ENCODE results near the gene KRTAP5-1. TPM values are rescaled to one million over a fixed set of nuclear protein-coding genes. Genes with fewer than 3 reads are reported as not detected.
"Not testable (repeated sequence)": the region's sequence is repeated elsewhere in the genome, so short reads cannot be mapped to it uniquely, and the experiment has no call there.

KRTAP5-1 gene
- total RNA-seq, 2 experiments from 2014 or later, result not detected

GRCh38 chr11:1581976-1582375 is 3.1 kb downstream of the KRTAP5-1 start:
- no peak overlapping the region for H3K27ac Mint-ChIP-seq
- no peak overlapping the region for H3K4me3 Mint-ChIP-seq
- no peak for DNase-seq
- H3K4me1 Mint-ChIP-seq, result peaks cover 3% of the 10 kb centered on the region
- H3K9me3 Mint-ChIP-seq (ENCODE audit: low read depth), result peaks cover 6% of the 10 kb centered on the region
- intact Hi-C loops (cut with DNase I, micrococcal nuclease), result no loop called here
- CTCF ChIA-PET, result interaction anchor here (0.8 kb wide), 3 partner anchors 12 to 138 kb away, joined by 3 read pairs; no protein-coding TSS in a partner anchor
- peaks cover 2% of the 10 kb centered on the region for H3K27me3 Mint-ChIP-seq
- H3K36me3 Mint-ChIP-seq (ENCODE audit: low read depth), result no peaks in the 10 kb centered on the region
- ATAC-seq, result no peak
- POLR2A ChIA-PET, result no interaction called here

- Mint-ChIP-seq H3K9me3 (ENCODE audit: low read depth) (peaks cover 6% of the 10 kb centered on the region), H3K36me3 (ENCODE audit: low read depth) (no peaks in the 10 kb centered on the region), H3K4me1 (peaks cover 5% of the 10 kb centered on the region), H3K27me3 (peaks cover 2% of the 10 kb centered on the region), H3K4me3 (no peak overlapping the region), H3K27ac (no peak overlapping the region)
- ChIA-PET CTCF (interaction anchor here (0.9 to 3.2 kb wide), 3 partner anchors 13 to 30 kb away, joined by 3 to 31 read pairs (median 5); no protein-coding TSS in a partner anchor), POLR2A (no interaction called here)
- intact Hi-C loops (cut with DNase I, micrococcal nuclease), result loop anchor here in 1 of 2 experiments (10.0 kb wide), 1 partner anchor 312 kb away; no protein-coding TSS in a partner anchor
- no peak for DNase-seq
- no peak for ATAC-seq
Observed at GRCh38 chr11:1576825-1577224, 8.3 kb downstream of the KRTAP5-1 start.

GRCh38 chr11:1575756-1576155 is 9.3 kb downstream of the KRTAP5-1 start:
- H3K4me1 Mint-ChIP-seq; H3K9me3 Mint-ChIP-seq (ENCODE audit: low read depth); H3K27me3 Mint-ChIP-seq; DNase-seq; H3K4me3 Mint-ChIP-seq; H3K36me3 Mint-ChIP-seq (ENCODE audit: low read depth); POLR2A ChIA-PET; ATAC-seq; H3K27ac Mint-ChIP-seq: not testable (repeated sequence)
- CTCF ChIA-PET, result interaction anchor here (1.0 to 3.9 kb wide), 10 partner anchors 14 to 64 kb away, joined by 3 to 46 read pairs (median 4); no protein-coding TSS in a partner anchor
- intact Hi-C loops (cut with DNase I, micrococcal nuclease), result loop anchor here in 1 of 2 experiments (2.0 to 10.0 kb wide), 2 partner anchors 311 to 373 kb away; no protein-coding TSS in a partner anchor

GRCh38 chr11:1574933-1575242 is 10.2 kb downstream of the KRTAP5-1 start:
- Mint-ChIP-seq H3K36me3 (ENCODE audit: low read depth) (no peaks in the 10 kb centered on the region), H3K27me3 (peaks cover 2% of the 10 kb centered on the region), H3K4me1 (peaks cover 9% of the 10 kb centered on the region), H3K4me3 (no peak overlapping the region), H3K9me3 (ENCODE audit: low read depth) (peaks cover 6% of the 10 kb centered on the region), H3K27ac (no peak overlapping the region)
- no peak for DNase-seq
- intact Hi-C loops (cut with DNase I, micrococcal nuclease), result loop anchor here (1.0 to 10.0 kb wide), 13 partner anchors 28 to 648 kb away; partner anchors contain the start of genes AP2A2 (in 1 of the 2) and LSP1 (in 1 of the 2)
- ATAC-seq, result no peak
- ChIA-PET CTCF (interaction anchor here (0.5 to 3.9 kb wide), 37 partner anchors 10 to 350 kb away, joined by 3 to 46 read pairs (median 4); partner anchors contain the start of genes BRSK2, KRTAP5-1 and KRTAP5-2), POLR2A (no interaction called here)

- intact Hi-C loops (cut with DNase I, micrococcal nuclease), result loop anchor here (1.0 to 10.0 kb wide), 13 partner anchors 27 to 647 kb away; partner anchors contain the start of genes AP2A2 (in 1 of the 2) and LSP1 (in 1 of the 2)
- ChIA-PET CTCF (interaction anchor here (0.6 to 3.9 kb wide), 37 partner anchors 9 to 349 kb away, joined by 3 to 46 read pairs (median 4); partner anchors contain the start of genes BRSK2, KRTAP5-1 and KRTAP5-2), POLR2A (no interaction called here)
Observed at GRCh38 chr11:1574238-1574932, 10.7 kb downstream of the KRTAP5-1 start.

GRCh38 chr11:1573903-1574237 is 11.2 kb downstream of the KRTAP5-1 start:
- CTCF ChIA-PET, result interaction anchor here (0.6 to 3.9 kb wide), 8 partner anchors 9 to 311 kb away, joined by 3 to 46 read pairs (median 5); no protein-coding TSS in a partner anchor
- peaks cover 2% of the 10 kb centered on the region for H3K27me3 Mint-ChIP-seq
- no peak overlapping the region for H3K27ac Mint-ChIP-seq

More at GRCh38 chr11:1574238-1574932, 10.7 kb downstream of the KRTAP5-1 start:
- peaks cover 2% of the 10 kb centered on the region for H3K27me3 Mint-ChIP-seq
- peak; percentile 57 for ATAC-seq
- no peak overlapping the region for H3K4me3 Mint-ChIP-seq
- DNase-seq, result peak; percentile 74
- peaks cover 6% of the 10 kb centered on the region for H3K9me3 Mint-ChIP-seq (ENCODE audit: low read depth)
- H3K4me1 Mint-ChIP-seq, result peaks cover 9% of the 10 kb centered on the region
- no peak overlapping the region for H3K27ac Mint-ChIP-seq
- H3K36me3 Mint-ChIP-seq (ENCODE audit: low read depth), result no peaks in the 10 kb centered on the region

GRCh38 chr11:1573077-1573902 is 11.8 kb downstream of the KRTAP5-1 start:
- H3K9me3 Mint-ChIP-seq (ENCODE audit: low read depth), result peaks cover 3% of the 10 kb centered on the region
- peaks cover 9% of the 10 kb centered on the region for H3K4me1 Mint-ChIP-seq
- peaks cover 2% of the 10 kb centered on the region for H3K27me3 Mint-ChIP-seq
- ChIA-PET POLR2A (no interaction called here), CTCF (interaction anchor here (0.6 to 3.9 kb wide), 7 partner anchors 8 to 61 kb away, joined by 3 to 46 read pairs (median 7); no protein-coding TSS in a partner anchor)
- H3K27ac Mint-ChIP-seq, result no peak overlapping the region
- peak overlapping the region; percentile 51 for H3K4me3 Mint-ChIP-seq
- intact Hi-C loops (cut with DNase I, micrococcal nuclease), result loop anchor here (2.0 to 10.0 kb wide), 7 partner anchors 36 to 826 kb away; partner anchors contain the start of genes AP2A2 (in 1 of the 2), LSP1 (in 1 of the 2) and TALDO1 (in 1 of the 2)
- no peaks in the 10 kb centered on the region for H3K36me3 Mint-ChIP-seq (ENCODE audit: low read depth)
- ATAC-seq (peak; percentile 19), DNase-seq (peak; percentile 58)

More at GRCh38 chr11:1573903-1574237, 11.2 kb downstream of the KRTAP5-1 start:
- DNase-seq (no peak), ATAC-seq (no peak)
- POLR2A ChIA-PET, result no interaction called here
- Mint-ChIP-seq H3K9me3 (ENCODE audit: low read depth) (peaks cover 6% of the 10 kb centered on the region), H3K4me1 (peaks cover 9% of the 10 kb centered on the region), H3K36me3 (ENCODE audit: low read depth) (no peaks in the 10 kb centered on the region), H3K4me3 (peak overlapping the region; percentile 51)
- intact Hi-C loops (cut with DNase I, micrococcal nuclease), result loop anchor here (1.0 to 10.0 kb wide), 14 partner anchors 27 to 827 kb away; partner anchors contain the start of genes AP2A2 (in 1 of the 2), LSP1 (in 1 of the 2) and TALDO1 (in 1 of the 2)

- no peaks in the 10 kb centered on the region for H3K36me3 Mint-ChIP-seq (ENCODE audit: low read depth)
- H3K9me3 Mint-ChIP-seq (ENCODE audit: low read depth), result no peaks in the 10 kb centered on the region
- ATAC-seq, result peak; percentile 64
- POLR2A ChIA-PET, result no interaction called here
- H3K27me3 Mint-ChIP-seq, result peaks cover 2% of the 10 kb centered on the region
- peak; percentile 96 for DNase-seq
- intact Hi-C loops (cut with DNase I, micrococcal nuclease), result loop anchor here (1.0 to 10.0 kb wide), 12 partner anchors 35 to 826 kb away; partner anchors contain the start of genes AP2A2 (in 1 of the 2), BRSK2 (in 1 of the 2), LSP1 (in 1 of the 2) and POLR2L (in 1 of the 2)
- no peak within 1 kb of the TSS for H3K27ac Mint-ChIP-seq
- CTCF ChIA-PET, result interaction anchor here (3.9 kb wide), 1 partner anchor 26 kb away, joined by 46 read pairs; no protein-coding TSS in a partner anchor
- H3K4me1 Mint-ChIP-seq, result peaks cover 9% of the 10 kb centered on the region
- H3K4me3 Mint-ChIP-seq, result peak within 1 kb of the TSS; percentile 51
Observed at GRCh38 chr11:1572197-1573076, 12.6 kb downstream of the KRTAP5-1 start, which contains the start of gene DUSP8. TSS of gene DUSP8 (minus strand) at chr11:1572271. CDS start at chr11:1565826, 6,445 bp downstream.

- Mint-ChIP-seq H3K27me3 (peaks cover 2% of the 10 kb centered on the region), H3K4me3 (no peak overlapping the region), H3K27ac (no peak overlapping the region), H3K9me3 (ENCODE audit: low read depth) (no peaks in the 10 kb centered on the region), H3K4me1 (peaks cover 9% of the 10 kb centered on the region), H3K36me3 (ENCODE audit: low read depth) (no peaks in the 10 kb centered on the region)
- intact Hi-C loops (cut with DNase I, micrococcal nuclease), result loop anchor here (1.0 to 10.0 kb wide), 12 partner anchors 34 to 825 kb away; partner anchors contain the start of genes AP2A2 (in 1 of the 2), BRSK2 (in 1 of the 2), LSP1 (in 1 of the 2) and POLR2L (in 1 of the 2)
- DNase-seq, result no peak
- CTCF ChIA-PET, result no interaction called here
- POLR2A ChIA-PET, result no interaction called here
- ATAC-seq, result peak; percentile 15
Observed at GRCh38 chr11:1571760-1572196, 13.3 kb downstream of the KRTAP5-1 start.
